ENCODE results near the gene GALNT6.
"Not testable (repeated sequence)": the region's sequence is repeated elsewhere in the genome, so short reads cannot be mapped to it uniquely, and the experiment has no call there.

The GALNT6 gene

DNA sequence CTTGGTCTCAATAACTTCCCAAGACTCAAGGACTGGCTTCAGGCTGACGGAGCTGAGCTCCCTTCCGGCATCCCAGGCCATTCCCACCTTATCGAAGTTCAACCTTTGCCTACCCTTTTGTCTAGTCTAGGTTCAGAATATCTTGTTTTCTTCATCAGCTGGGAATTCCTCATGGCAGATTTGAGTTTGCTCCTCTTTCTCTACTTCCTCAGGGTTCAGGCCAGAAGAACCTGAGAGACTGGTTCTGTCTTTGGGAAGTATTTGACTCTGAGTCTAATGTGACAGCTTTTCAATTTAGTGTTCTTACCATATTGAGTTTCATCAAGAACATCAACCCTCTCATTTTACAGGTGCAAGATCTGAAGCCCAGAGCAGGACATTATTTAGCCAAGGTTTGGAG is 69.3 kb downstream of the GALNT6 start:
- no peak for DNase-seq

DNA sequence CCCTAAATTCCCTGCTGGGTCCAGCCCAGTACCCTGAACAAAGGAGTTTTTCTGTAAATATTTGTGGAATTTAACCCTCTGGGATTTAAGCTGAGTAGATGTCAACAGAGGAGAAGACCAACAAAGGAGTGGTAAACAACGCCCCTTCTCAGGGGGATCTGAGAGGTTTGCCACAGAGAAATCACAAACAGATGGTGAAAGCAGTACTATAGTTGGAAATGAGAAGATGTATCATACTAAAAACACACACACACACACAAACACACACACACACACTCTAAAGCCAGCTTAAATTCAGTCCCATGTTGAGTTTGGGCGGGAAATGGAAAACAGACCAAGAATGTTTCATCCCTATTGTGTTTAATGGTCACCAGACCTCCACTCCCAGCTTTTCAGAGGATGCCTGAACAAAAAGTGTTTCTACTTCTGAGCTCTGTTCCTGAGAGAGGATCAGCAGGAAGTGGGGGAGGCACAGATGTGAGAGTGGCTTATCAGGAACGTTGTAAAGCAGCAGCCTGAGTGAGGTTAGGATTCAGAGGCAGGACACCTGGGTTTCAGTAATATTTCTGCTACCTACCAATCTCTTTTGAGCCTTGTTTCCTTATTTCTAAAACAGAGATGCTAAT is 70.4 kb downstream of the GALNT6 start:
- DNase-seq, result peak; percentile 34

- DNase-seq, result no peak
Measured at GRCh38 chr12:51320311-51320694, 70.9 kb downstream of the GALNT6 start.

DNA sequence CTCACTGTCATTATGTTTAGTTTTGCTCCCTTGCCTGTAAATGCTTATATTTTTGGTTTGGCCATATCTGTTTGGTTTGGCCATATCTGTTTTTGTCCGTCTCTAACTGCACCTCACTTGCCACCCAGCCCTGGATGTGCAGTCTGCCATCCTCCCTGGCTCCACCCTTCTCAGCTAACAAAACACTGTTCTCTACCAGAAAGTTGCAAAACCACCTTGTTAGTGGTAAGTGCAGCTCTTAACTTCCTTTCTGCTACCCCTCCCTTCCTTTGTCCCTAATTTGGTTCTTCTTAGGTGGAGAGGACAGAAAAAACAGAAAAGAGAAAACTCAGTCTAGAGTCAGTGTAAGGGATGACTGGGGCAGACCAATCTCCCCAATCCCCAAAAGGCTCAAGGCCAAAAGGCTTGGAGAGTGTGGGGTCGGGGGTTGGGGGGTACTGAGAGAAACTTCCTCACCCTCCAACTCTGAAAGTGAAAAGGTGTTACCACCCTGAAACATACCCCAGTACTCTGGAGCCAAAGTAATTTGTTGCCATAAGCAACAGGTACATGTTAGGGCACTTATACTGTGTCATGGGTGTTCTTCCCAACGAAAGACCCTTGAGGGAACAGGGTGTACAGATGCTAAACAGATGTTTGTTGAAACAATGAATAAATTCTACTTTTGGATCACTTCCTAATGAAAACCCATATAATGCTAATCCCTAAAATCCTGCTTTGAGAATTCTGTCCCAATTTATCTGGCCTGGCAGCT is 72.2 kb downstream of the GALNT6 start:
- DNase-seq, result peak; percentile 68

- DNase-seq, result not testable (repeated sequence)
Measured at GRCh38 chr12:51318057-51318806, 73.0 kb downstream of the GALNT6 start.

DNA sequence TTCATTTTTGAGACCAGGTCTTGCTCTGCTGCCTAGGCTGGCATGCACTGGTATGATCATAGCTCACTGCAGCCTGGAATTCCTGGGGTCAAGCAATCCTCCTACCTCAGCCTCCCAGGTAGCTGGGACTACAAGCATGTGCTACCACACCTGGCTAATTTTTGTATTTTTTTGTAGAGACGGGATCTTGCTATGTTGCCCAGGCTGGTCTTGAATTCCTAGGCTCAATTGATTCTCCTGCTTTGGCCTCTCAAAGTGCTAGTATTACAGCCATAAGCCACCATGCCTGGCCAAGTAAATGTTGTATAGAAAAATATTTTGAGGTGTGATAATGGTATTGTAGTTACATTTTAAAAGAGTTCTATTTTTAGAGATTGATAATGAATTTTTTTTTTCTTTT is 79.8 kb downstream of the GALNT6 start:
- DNase-seq, result no peak

DNA sequence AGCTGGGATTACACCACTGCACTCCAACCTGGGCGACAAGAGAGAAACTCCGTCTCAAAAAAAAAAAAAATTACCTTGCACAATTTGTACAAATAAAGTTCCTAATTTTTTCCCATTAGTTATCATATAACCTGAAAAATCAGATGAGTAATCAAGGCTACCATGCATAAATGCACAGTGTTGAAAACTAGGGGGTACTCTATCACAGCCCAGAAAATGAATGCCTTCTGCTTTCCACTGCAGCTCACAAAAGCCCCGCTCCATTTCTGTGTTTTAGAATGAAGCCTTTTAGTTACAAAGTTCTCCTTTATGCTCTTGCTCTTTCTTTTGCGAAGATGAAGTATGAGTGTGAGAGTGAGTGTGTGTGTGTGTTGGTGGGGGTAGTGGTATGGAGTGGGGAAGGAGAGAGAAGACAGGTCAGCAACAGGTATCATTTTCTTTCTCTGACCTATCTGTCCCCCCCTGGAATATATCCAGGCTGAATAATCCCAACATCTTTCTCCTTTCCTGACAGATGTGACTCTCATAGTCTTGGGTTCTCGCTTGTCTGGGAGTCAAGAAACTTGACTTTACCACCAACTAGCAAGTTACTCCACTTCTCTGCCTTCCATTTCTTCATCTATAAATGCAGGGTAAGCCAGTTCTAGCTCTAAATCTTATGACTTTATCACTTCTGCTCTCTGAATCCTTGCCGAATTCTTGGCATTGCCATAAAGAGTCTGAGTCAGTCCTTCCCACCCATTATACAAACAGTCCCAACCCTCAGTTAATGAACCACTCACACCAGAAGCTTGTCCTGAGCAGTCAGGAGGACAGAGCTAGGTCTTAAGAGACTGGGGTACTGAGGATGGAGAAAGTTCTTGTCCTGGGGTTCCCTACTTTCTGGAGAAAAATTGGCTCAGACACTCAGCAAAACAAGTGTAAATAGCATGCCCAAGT is 83.3 kb downstream of the GALNT6 start:
- DNase-seq, result no peak

DNA sequence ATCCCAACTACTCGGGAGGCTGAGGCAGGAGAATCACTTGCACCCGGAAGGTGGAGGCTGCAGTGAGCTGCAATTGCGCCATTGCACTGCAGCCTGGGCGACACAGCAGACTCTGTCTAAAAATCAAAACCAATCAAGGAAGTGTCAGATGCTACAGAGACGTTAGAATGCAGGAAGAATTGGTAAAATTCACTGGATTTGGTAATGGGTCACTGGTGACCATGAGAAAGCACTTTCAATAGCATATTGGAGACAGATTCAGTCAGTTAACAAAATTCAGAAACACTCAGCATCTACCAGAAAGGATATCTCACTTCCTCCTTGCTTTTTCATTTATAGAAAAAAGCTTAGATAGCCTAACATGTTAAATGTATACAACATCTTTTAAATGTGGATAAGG is 84.7 kb downstream of the GALNT6 start:
- no peak for DNase-seq

Data from activated CD4-positive, alpha-beta T cell treated with anti-CD3 and anti-CD28 coated beads, Interleukin-10, Interleukin-2, amounts not matched to agents 100 ng/mL and 50 ng/mL, durations not matched to agents 16 hours and 8 hours (primary cell).